HEK293 (cell line): ENCODE data around the gene FAM98C.

Source experiments
- RBAK ChIP-seq: fragments of 450-650 bp; formaldehyde crosslinking; IDR thresholded peaks from 2 replicates; pipeline ENCODE4 v1.5.1; 2016; ENCODE audit warnings: missing biosample characterization, missing genetic modification characterization
- YY1 ChIP-seq: fragments of 450-650 bp; formaldehyde crosslinking; IDR thresholded peaks from 2 replicates; pipeline ENCODE4 v1.5.1; 2018; ENCODE audit warnings: missing biosample characterization, missing genetic modification characterization
- ZBTB1 ChIP-seq: fragments of 450-650 bp; formaldehyde crosslinking; IDR thresholded peaks from 2 replicates; pipeline ENCODE4 v1.5.1; 2016; ENCODE audit warnings: missing biosample characterization, missing genetic modification characterization
- ZFP3 ChIP-seq: fragments of 450-650 bp; formaldehyde crosslinking; IDR thresholded peaks from 2 replicates; pipeline ENCODE4 v1.5.1; 2016; ENCODE audit warnings: low read depth, missing biosample characterization, missing genetic modification characterization
- ZNF16 ChIP-seq: fragments of 450-650 bp; formaldehyde crosslinking; IDR thresholded peaks from 2 replicates; pipeline ENCODE4 v1.5.1; 2016; ENCODE audit warnings: low read depth, missing biosample characterization, missing genetic modification characterization
- ZNF394 ChIP-seq: fragments of 450-650 bp; formaldehyde crosslinking; IDR thresholded peaks from 2 replicates; pipeline ENCODE4 v1.5.1; 2016; ENCODE audit warnings: missing biosample characterization, missing genetic modification characterization, mild to moderate bottlenecking, moderate library complexity, borderline replicate concordance
- ZNF654 ChIP-seq: fragments of 450-650 bp; formaldehyde crosslinking; IDR thresholded peaks from 2 replicates; pipeline ENCODE4 v1.5.1; 2016; ENCODE audit warnings: low read depth, missing biosample characterization, missing genetic modification characterization
- ZNF677 ChIP-seq: fragments of 450-650 bp; IDR thresholded peaks from 2 replicates; pipeline ENCODE4 v1.5.0; 2018; ENCODE audit warnings: missing biosample characterization, mild to moderate bottlenecking, missing genetic modification characterization, moderate library complexity
- TF ChIP-seq, protein P1 (sequence below): fragments of 450-650 bp; formaldehyde crosslinking; IDR thresholded peaks from 2 replicates; pipeline ENCODE4 v1.5.1; 2016; ENCODE audit warnings: missing biosample characterization, missing genetic modification characterization
- TF ChIP-seq, protein P2 (sequence below): fragments of 450-650 bp; formaldehyde crosslinking; IDR thresholded peaks from 2 replicates; pipeline ENCODE4 v1.5.1; 2016; ENCODE audit warnings: missing biosample characterization, missing genetic modification characterization
- TF ChIP-seq, protein P3 (sequence below): fragments of 450-650 bp; formaldehyde crosslinking; IDR thresholded peaks from 2 replicates; pipeline ENCODE4 v1.5.1; 2016; ENCODE audit warnings: missing biosample characterization, missing genetic modification characterization

DNA sequence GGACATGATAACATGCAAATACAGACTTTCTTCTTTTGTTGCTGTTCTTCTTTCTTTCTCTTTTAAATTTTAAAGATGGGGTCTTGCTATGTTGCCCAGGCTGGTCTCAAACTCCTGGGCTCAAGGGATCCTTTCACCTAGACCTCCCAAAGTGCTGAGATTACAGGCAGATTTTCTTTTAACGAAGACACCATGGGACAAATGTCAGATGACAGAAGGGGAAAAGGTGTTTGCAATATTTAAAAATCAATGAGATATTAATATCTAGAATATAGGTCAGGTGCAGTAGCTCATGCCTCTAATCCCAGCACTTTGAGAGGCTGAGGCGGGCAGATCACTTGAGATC lies 26.9 kb downstream of the FAM98C start:
- TF ChIP-seq ZNF394 (tag by site-specific recombination) (no peak), YY1 (tag by site-specific recombination) (no peak), ZNF677 (no peak), ZBTB1 (tag by site-specific recombination) (no peak), RBAK (no peak), ZNF16 (tag by site-specific recombination) (no peak), ZFP3 (tag by site-specific recombination) (no peak), ZNF654 (tag by site-specific recombination) (no peak)
- TF ChIP-seq, protein P1, sequence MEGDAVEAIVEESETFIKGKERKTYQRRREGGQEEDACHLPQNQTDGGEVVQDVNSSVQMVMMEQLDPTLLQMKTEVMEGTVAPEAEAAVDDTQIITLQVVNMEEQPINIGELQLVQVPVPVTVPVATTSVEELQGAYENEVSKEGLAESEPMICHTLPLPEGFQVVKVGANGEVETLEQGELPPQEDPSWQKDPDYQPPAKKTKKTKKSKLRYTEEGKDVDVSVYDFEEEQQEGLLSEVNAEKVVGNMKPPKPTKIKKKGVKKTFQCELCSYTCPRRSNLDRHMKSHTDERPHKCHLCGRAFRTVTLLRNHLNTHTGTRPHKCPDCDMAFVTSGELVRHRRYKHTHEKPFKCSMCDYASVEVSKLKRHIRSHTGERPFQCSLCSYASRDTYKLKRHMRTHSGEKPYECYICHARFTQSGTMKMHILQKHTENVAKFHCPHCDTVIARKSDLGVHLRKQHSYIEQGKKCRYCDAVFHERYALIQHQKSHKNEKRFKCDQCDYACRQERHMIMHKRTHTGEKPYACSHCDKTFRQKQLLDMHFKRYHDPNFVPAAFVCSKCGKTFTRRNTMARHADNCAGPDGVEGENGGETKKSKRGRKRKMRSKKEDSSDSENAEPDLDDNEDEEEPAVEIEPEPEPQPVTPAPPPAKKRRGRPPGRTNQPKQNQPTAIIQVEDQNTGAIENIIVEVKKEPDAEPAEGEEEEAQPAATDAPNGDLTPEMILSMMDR (tag by site-specific recombination): no peak
- TF ChIP-seq, protein P2, sequence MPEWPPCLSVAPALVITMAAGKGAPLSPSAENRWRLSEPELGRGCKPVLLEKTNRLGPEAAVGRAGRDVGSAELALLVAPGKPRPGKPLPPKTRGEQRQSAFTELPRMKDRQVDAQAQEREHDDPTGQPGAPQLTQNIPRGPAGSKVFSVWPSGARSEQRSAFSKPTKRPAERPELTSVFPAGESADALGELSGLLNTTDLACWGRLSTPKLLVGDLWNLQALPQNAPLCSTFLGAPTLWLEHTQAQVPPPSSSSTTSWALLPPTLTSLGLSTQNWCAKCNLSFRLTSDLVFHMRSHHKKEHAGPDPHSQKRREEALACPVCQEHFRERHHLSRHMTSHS (tag by site-specific recombination): no peak
- TF ChIP-seq, protein P3, sequence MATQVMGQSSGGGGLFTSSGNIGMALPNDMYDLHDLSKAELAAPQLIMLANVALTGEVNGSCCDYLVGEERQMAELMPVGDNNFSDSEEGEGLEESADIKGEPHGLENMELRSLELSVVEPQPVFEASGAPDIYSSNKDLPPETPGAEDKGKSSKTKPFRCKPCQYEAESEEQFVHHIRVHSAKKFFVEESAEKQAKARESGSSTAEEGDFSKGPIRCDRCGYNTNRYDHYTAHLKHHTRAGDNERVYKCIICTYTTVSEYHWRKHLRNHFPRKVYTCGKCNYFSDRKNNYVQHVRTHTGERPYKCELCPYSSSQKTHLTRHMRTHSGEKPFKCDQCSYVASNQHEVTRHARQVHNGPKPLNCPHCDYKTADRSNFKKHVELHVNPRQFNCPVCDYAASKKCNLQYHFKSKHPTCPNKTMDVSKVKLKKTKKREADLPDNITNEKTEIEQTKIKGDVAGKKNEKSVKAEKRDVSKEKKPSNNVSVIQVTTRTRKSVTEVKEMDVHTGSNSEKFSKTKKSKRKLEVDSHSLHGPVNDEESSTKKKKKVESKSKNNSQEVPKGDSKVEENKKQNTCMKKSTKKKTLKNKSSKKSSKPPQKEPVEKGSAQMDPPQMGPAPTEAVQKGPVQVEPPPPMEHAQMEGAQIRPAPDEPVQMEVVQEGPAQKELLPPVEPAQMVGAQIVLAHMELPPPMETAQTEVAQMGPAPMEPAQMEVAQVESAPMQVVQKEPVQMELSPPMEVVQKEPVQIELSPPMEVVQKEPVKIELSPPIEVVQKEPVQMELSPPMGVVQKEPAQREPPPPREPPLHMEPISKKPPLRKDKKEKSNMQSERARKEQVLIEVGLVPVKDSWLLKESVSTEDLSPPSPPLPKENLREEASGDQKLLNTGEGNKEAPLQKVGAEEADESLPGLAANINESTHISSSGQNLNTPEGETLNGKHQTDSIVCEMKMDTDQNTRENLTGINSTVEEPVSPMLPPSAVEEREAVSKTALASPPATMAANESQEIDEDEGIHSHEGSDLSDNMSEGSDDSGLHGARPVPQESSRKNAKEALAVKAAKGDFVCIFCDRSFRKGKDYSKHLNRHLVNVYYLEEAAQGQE (tag by site-specific recombination): no peak
